GM12878 (cell line): ENCODE measurements around the gene LRRC8B. TPM values are rescaled to one million over a fixed set of nuclear protein-coding genes. Genes with fewer than 3 reads are reported as not detected.

ENCODE experiments used
- ATAC-seq: fragments of 200-7000 bp; cut with Tn5 transposase; 3 replicates; pipeline ENCODE4 v1.9.1; 2020; ENCODE audit warnings: mild to moderate bottlenecking, moderate library complexity
- BruUV-seq: library from RNA; stranded (reverse); fragments of 400-500 nt; replicated peaks from 2 replicates; lab custom pipeline; 2021; lab: Mats Ljungman, UMichigan
- CTCF ChIA-PET: fragments of 300-600 bp; sonication (Branson Sonifier 250); formaldehyde crosslinking; extraction: SDS; loops from one replicate; lab custom pipeline; 2021; ENCODE audit warnings: inconsistent platforms; lab: Yijun Ruan, JAX
- POLR2A ChIA-PET: fragments of 350-600 bp; formaldehyde crosslinking; extraction: SDS; loops from one replicate; lab custom pipeline; 2021; ENCODE audit warnings: inconsistent platforms; lab: Charles Lee
- RAD21 ChIA-PET: fragments of 300-600 bp; sonication (Branson Sonifier 250); formaldehyde crosslinking; loops from one replicate; lab custom pipeline; 2023; ENCODE audit warnings: antibody characterized with exemption; ENCODE audit not compliant: unreplicated experiment; lab: Charles Lee
- SMC1A ChIA-PET: fragments of 300-600 bp; sonication (Branson Sonifier 250); formaldehyde crosslinking; loops from one replicate; lab custom pipeline; 2023; ENCODE audit not compliant: unreplicated experiment, uncharacterized antibody; lab: Charles Lee
- DNase-seq: peaks from one replicate; pipeline ENCODE4 v3.0.0-alpha.2; 2011; ENCODE audit warnings: low read depth, low spot score
- FAIRE-seq: peaks from 3 replicates; lab custom pipeline; 2011; peaks lifted over from hg19 to GRCh38; lab: Jason Lieb, UNC
- H2AFZ ChIP-seq: 2 replicates; pipeline ENCODE4 v1.6.0; 2011; ENCODE audit warnings: low read depth, low read length, control low read depth; ENCODE audit not compliant: control insufficient read depth
- H3K27ac ChIP-seq: 2 replicates; pipeline ENCODE4 v1.5.1; 2011; ENCODE audit warnings: control low read depth; ENCODE audit not compliant: control insufficient read depth, insufficient read depth
- H3K27me3 ChIP-seq, 2 experiments: replicated peaks in 1 of 2; 2 replicates each; pipeline versions ENCODE4 v1.6.0 to v1.6.1; 2011; ENCODE audit warnings: low read length in 1 of 2; ENCODE audit not compliant: control insufficient read depth in 2 of 2, insufficient read depth in 2 of 2
- H3K36me3 ChIP-seq, 2 experiments: 2 replicates each; pipeline ENCODE4 v1.5.1; 2011; ENCODE audit warnings: low read length in 1 of 2; ENCODE audit not compliant: control insufficient read depth in 2 of 2, insufficient read depth in 2 of 2
- H3K4me1 ChIP-seq: 2 replicates; pipeline ENCODE4 v1.6.1; 2011; ENCODE audit warnings: mild to moderate bottlenecking, low read length, moderate library complexity, mixed read lengths; ENCODE audit not compliant: control insufficient read depth, insufficient read depth
- H3K4me2 ChIP-seq: 2 replicates; pipeline ENCODE4 v1.6.0; 2011; ENCODE audit warnings: control low read depth; ENCODE audit not compliant: control insufficient read depth, insufficient read depth
- H3K4me3 ChIP-seq: fragments of 200-600 bp; sonication (generic); 2 replicates; pipeline ENCODE4 v1.5.1; 2016
- H3K79me2 ChIP-seq: 2 replicates; pipeline ENCODE4 v1.6.0; 2011; ENCODE audit warnings: low read length; ENCODE audit not compliant: control insufficient read depth, insufficient read depth
- H3K9ac ChIP-seq: 2 replicates; pipeline ENCODE4 v1.8.0; 2011; ENCODE audit warnings: low read length, control low read depth, mixed read lengths; ENCODE audit not compliant: control insufficient read depth, insufficient read depth
- H3K9me3 ChIP-seq: replicated peaks from 3 replicates; pipeline ENCODE4 v1.5.1; 2011; ENCODE audit warnings: mild to moderate bottlenecking, low read length; ENCODE audit not compliant: control insufficient read depth, insufficient read depth
- H4K20me1 ChIP-seq: 2 replicates; pipeline ENCODE4 v1.6.0; 2011; ENCODE audit not compliant: control insufficient read depth, insufficient read depth
- ASH2L ChIP-seq: fragments of 300-600, 200-600 bp; sonication (generic); IDR thresholded peaks from 2 replicates; pipeline ENCODE4 v1.6.1; 2017; ENCODE audit warnings: low read depth, mild to moderate bottlenecking, borderline replicate concordance
- ATF7 ChIP-seq: fragments of 450-650 bp; IDR thresholded peaks from 2 replicates; pipeline ENCODE4 v1.6.1; 2016; ENCODE audit warnings: low read depth, mild to moderate bottlenecking
- FOXM1 ChIP-seq: IDR thresholded peaks from 2 replicates; pipeline ENCODE4 v1.6.1; 2012; ENCODE audit warnings: low read depth, mild to moderate bottlenecking, inconsistent platforms, low read length, moderate library complexity
- NFIC ChIP-seq: IDR thresholded peaks from 2 replicates; pipeline ENCODE4 v1.6.1; 2012; ENCODE audit warnings: low read depth, mild to moderate bottlenecking, inconsistent platforms, low read length, moderate library complexity
- RB1 ChIP-seq: fragments of 450-650 bp; formaldehyde crosslinking; IDR thresholded peaks from 2 replicates; pipeline ENCODE4 v1.6.1; 2017; ENCODE audit warnings: mild to moderate bottlenecking, borderline replicate concordance
- SMAD5 ChIP-seq: IDR thresholded peaks from 2 replicates; pipeline ENCODE4 v1.6.1; 2016; ENCODE audit warnings: antibody characterized with exemption, low read depth
- WGBS: methylation state at CpG from one replicate; pipeline ENCODE4 v1.1.6; 2016; ENCODE audit warnings: low lambda C conversion rate; ENCODE audit not compliant: insufficient replicate concordance, insufficient coverage; ENCODE audit errors: missing lambda C conversion rate; 5-methylcytosine and 5-hydroxymethylcytosine counted together
- in situ Hi-C: fragments of 300-500 bp; cut with MboI; formaldehyde crosslinking; loops from 9 replicates; pipeline ENCODE4 v1.14.3; 2018; ENCODE audit warnings: mixed read lengths
- intact Hi-C: fragments of 100-400 bp; cut with micrococcal nuclease; formaldehyde crosslinking; loops from one replicate; pipeline ENCODE4 v1.14.2; 2022; ENCODE audit not compliant: unreplicated experiment
- polyA plus RNA-seq, 11 experiments: library from polyadenylated mRNA; depleted of rRNA in 4 of 11; unstranded in 6 of 11; stranded (reverse) in 5 of 11; fragments of >200 nt; fragmentation: Nextera tagmentation in 4 of 11; fragmentation: Illumina TruSeq in 1 of 11; extraction: Ambion mirVana in 4 of 11; extraction: Trizol in 1 of 11; gene quantifications; 1 replicate in 1 of 11; 2 replicates in 10 of 11; pipeline versions ENCODE4 v1.2.1 to v1.2.3, GENCODE V29; 2011 to 2016; ENCODE audit warnings: inconsistent platforms in 2 of 11, missing spikeins in 2 of 11, low read depth in 1 of 11
- total RNA-seq, 4 experiments: library from RNA; depleted of rRNA in 3 of 4; stranded (reverse); fragments of >200 nt in 3 of 4; fragmentation: Illumina TruSeq in 1 of 4; extraction: Trizol in 1 of 4; gene quantifications; 2 replicates each; pipeline versions ENCODE4 v1.2.1 to v1.2.3, GENCODE V29; 2013 to 2021

LRRC8B gene
- total and polyA plus RNA-seq, 10 of the 15 experiments (the other 5 are each of a cell fraction or from before 2014, with no cell fraction given): 1.3 to 9.2 (median 5.4) TPM

DNA sequence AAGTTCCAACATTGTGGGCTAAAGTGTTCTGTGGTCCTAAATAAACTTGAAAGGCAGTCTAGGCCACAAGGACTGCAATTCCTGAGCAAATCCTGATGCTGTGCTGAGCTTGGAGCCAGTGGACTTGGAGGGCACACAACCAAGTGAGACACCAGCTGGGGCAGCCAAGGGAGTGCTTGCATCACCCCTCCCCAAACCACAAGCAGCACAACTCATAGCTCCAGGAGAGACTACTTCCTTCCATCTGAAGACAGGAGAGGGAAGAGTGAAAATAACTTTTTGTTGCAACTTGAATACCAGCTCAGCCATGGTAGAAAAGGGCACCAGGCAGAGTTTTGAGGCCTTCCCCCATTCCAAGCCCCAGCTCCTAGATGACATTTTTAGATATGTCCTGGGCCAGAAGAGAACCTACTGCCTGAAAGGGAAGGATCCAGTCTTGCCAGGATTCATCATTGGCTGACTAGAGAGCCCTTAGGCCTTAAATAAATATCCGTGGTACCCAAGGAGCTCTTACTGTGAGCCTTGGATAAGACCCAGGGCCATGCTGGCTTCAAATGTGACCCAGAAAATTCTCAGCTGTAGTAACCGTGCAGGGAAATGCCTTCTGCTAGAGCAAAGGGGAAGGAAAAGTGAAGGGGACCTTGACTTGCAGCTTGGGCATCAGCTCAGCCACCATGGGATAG, 35.4 kb upstream of the LRRC8B start:
- BruUV-seq: no TSS peak
- H3K79me2 ChIP-seq: no peaks in the 10 kb centered on the region
- no peak for FAIRE-seq
- CTCF ChIA-PET: interaction anchor here (1.1 kb wide), 1 partner anchor 29 kb away, joined by 4 read pairs; no protein-coding TSS in a partner anchor
- no peak overlapping the region for H3K27ac ChIP-seq
- TF ChIP-seq RB1: no peak
- TF ChIP-seq NFIC: no peak
- no peak for TF ChIP-seq SMAD5
- TF ChIP-seq FOXM1: no peak
- TF ChIP-seq, all 136 proteins: peak for 0
- intact Hi-C loops: no loop called here
- in situ Hi-C loops: loop anchor here (10.0 kb wide), 1 partner anchor 276 kb away; no protein-coding TSS in a partner anchor
- no peaks in the 10 kb centered on the region for H4K20me1 ChIP-seq
- SMC1A ChIA-PET: interaction anchor here (0.6 to 1.6 kb wide), 6 partner anchors 108 to 274 kb away, joined by 3 to 5 read pairs (median 4); no protein-coding TSS in a partner anchor
- RAD21 ChIA-PET: no interaction called here
- no peaks in the 10 kb centered on the region; the same call in 2 of the 3 replicates for H3K9me3 ChIP-seq
- H3K4me2 ChIP-seq: no peak overlapping the region
- no peak overlapping the region for H2AFZ ChIP-seq
- 79% methylated on average over 2 of the region's 2 CpGs for WGBS
- H3K4me1 ChIP-seq: no peaks in the 10 kb centered on the region
- H3K36me3 ChIP-seq: no peaks in the 10 kb centered on the region
- POLR2A ChIA-PET: interaction anchor here (0.6 to 0.7 kb wide), 2 partner anchors 106 to 275 kb away, joined by 3 to 5 read pairs; no protein-coding TSS in a partner anchor
- no peaks in the 10 kb centered on the region for H3K27me3 ChIP-seq
- DNase-seq (no peak), ATAC-seq (no peak)
- no peak overlapping the region for H3K9ac ChIP-seq
- H3K4me3 ChIP-seq: no peak overlapping the region

DNA sequence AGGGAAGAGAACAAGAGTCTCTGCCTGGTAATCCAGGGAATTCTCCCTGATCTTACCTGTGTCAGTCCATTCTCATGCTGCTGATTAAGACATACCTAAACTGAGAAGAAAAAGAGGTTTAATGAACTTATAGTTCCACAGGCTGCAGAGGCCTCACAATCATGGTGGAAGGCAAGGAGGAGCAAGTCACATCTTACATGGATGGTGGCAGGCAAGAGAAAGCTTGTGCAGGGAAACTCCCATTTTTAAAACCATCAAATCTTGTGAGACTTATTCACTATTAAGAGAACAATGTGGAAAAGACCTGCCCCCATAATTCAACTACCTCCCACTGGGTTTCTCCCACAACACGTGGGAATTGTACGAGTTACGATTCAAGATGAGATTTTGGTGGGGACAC, 34.2 kb upstream of the LRRC8B start:
- ATAC-seq: no peak
- Histone ChIP-seq H2AFZ (no peak overlapping the region), H3K36me3 (no peaks in the 10 kb centered on the region), H3K9me3 (no peaks in the 10 kb centered on the region; the same call in 2 of the 3 replicates), H4K20me1 (no peaks in the 10 kb centered on the region), H3K9ac (no peak overlapping the region), H3K4me3 (no peak overlapping the region), H3K27ac (no peak overlapping the region), H3K4me2 (no peak overlapping the region), H3K79me2 (no peaks in the 10 kb centered on the region), H3K4me1 (no peaks in the 10 kb centered on the region), H3K27me3 (no peaks in the 10 kb centered on the region)
- in situ Hi-C loops: no loop called here
- 10% methylated on average over 3 of the region's 3 CpGs for WGBS
- FAIRE-seq: no peak
- BruUV-seq: no TSS peak
- CTCF ChIA-PET: no interaction called here
- SMC1A ChIA-PET: no interaction called here
- POLR2A ChIA-PET: no interaction called here
- TF ChIP-seq ATF7: no peak
- no peak for TF ChIP-seq ASH2L
- RAD21 ChIA-PET: no interaction called here
- DNase-seq: no peak
- intact Hi-C loops: no loop called here
